ELF-1 (cell line): Measurements from ENCODE around the gene AMOTL2.

Experiments used
- DNase-seq: peaks from one replicate; pipeline ENCODE4 v3.0.0-alpha.2; 2016; ENCODE audit warnings: low read depth, low spot score

The AMOTL2 gene

DNA sequence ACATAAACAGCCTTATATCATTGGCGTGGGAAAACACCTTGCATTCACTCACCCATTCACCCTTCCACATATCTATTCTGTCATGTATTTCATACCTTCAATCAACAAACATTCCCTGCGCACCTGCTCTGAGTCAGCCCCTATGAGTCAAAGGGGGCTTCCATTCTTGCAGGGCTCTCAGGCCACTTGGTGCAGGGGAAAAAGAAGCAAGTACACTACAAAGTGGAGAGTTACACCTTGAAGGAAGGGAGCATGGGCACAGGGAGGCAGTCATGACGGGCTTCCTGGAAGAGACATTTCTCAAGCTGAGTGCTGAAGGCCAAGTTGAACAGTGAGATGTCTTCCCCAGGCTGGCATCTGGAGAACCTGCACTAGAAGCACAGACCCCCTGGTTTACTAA lies 4.6 kb upstream of the AMOTL2 start:
- DNase-seq = no peak

- peak; percentile 81 for DNase-seq
Observed at GRCh38 chr3:134378384-134378783, 4.1 kb upstream of the AMOTL2 start.

DNA sequence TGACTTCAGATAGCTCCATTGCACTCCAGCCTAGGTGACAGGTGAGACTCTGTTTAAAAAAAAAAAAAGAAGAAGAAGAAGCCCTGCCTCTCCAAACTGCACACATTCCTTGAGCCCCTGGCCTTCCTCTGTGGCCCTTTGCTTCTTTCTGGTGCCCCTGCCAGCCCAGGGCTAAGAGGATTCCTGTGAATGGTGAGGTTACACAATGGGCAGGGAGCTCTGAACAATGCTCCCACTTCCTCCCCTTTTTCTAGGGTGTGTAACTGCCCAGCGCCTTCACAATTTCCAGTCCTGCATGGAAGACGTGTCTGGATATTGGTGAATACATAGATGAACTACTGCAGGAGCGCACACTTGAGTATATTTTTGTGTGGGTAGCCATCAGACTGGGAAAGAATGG lies 3.6 kb upstream of the AMOTL2 start:
- DNase-seq = no peak

DNA sequence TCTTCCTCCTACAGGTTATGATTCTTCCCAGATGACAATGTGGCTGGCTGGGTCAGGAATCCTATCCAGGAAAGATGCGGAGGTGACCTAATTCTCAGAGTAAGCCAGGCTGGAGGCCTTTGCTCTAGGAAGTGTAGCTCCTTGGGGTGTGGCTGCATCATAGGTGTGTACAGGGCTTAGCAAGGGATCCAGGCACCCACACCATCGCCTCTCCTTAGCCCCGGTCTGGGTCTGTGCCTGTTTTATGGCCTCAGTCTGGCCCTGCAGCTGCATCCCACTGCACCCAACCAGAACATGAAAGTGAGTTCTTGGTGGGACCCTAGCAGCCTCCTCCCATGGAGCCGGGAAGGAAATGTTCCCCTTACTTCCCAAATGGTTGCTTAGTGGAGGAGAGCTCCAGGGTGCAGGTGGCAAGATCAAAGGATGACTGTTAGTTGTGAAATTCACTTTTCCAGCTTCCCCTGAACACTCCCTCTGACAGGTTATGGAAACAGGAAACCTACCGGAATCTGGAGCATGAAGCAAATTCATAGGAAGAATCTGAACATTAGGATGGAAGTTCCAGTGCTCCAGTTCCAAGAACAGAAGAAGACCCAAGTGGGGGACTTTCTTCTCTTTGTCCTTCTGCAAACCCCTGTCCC lies 2.7 kb upstream of the AMOTL2 start:
- DNase-seq = no peak

GRCh38 chr3:134376385-134376765 lies 2.1 kb upstream of the AMOTL2 start:
- DNase-seq = no peak

GRCh38 chr3:134375582-134376384 lies 1.5 kb upstream of the AMOTL2 start:
- DNase-seq = no peak

DNA sequence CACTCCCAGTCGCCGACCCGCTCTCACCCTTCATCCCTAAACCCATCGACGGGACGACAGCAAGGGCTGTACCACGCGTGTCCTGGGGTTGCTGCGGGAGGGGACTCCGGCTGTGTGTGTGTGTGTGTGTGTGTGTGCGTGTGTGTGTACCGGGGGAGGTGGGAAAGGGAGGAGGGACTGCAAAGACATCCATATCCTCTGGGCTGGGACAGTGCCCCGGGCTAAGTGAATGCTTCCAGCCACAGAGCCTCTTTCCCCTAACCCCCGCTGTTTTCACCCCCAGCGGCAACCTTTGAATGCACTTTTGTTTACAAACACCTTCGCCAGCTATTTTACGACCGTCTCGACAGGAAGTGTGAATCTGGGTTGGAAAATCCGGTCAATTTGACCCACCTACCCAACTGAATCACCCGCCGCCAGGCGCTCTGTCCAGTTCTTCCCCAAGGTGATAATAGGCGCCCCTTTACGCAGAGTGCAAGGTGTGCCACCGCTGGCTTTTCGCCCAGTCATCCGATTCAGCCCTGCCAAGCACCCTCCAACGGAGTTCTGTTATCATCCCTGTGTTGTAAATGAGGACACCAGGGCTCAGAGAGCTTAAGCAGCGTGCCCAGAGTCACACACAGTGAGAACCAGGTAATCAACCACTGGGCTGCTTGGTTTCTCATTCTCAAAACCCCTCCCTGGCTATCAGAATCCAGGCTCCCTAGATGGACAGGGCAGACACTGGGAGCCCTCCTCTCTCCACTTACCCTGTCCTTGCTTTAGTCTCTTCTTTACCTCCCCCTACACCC lies 739 bp upstream of the AMOTL2 start:
- peak; percentile 98 for DNase-seq

DNA sequence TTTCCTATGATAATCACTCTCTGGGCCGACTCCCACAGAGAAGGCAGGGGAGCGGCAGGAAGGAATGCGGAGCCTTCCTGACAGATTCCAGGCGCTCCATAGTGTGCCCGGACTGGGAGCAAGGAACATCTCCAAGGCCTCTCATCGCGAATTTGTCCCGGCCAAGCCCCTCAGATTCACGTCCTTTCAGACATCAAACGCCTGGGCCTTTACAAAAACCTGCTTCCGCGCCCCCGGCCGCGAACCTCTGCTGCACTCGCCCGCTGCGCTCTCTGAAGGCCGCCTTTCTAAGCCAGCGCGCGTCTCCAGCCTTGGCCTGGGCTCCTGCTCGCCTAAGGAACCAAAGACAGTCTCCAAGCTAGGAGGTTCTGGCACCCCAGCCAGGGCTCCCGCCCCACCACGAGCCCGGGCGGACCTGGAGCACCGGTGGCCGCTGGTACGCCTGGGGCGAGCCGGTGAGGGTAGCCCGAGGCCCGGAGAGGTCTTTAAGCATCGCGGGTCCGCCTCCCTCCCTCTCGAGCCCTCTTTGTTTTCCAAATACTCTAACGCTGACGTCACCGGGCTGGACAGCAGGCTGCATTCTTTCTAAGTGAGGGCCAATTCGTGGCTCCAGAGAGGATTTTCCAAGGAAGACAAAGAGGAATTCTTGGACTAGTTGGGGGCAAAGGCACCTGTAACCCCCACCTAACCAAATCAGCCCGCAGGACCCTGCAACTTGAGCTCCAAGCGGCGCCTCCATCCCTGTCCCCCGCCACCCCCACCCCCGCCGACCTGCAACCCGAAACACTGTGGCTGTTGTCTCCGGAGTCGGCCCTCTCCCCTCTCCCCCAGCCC lies 759 bp downstream of the AMOTL2 start:
- peak; percentile 95 for DNase-seq

DNA sequence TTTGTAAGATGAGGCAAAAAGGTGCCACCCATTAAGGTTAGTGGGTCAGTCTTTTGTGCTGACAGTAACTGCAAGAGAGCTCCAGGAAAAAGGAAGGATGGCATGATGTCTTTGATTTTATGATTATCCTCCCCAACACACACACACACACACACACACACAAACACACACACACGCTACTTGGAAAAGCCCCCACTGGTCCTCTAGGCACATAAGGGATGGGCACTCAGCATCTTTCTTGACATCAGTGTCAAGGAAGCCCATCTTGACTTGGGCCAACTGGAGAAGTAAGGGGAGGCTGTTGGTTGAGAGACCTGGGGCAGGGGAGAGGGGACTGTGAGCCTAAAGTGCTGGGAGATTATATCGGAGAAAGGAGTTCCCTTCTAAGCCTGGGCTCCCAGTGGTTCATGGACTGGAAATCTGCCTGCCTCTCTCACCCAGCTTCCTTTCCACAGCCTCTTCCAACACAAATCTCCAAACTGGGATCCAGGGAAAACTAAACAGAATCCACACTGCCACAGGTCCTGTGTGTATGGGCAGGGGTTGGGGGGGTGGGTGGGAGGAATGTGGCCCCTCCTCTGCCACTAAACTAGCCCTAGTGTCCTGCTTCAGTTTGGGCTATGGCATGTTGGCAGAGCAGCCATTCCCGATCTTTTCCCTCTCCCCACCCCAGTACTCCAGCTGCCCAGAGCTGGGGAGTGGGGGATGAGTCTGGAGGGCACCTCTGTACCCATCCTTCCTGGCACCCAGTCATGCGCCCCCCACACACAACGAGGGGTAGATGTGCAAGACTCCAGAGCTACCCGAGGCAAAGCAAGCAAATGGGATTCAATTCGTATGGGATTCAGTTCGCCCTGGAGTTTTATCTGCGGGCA lies 1.6 kb downstream of the AMOTL2 start:
- peak; percentile 12 for DNase-seq

DNA sequence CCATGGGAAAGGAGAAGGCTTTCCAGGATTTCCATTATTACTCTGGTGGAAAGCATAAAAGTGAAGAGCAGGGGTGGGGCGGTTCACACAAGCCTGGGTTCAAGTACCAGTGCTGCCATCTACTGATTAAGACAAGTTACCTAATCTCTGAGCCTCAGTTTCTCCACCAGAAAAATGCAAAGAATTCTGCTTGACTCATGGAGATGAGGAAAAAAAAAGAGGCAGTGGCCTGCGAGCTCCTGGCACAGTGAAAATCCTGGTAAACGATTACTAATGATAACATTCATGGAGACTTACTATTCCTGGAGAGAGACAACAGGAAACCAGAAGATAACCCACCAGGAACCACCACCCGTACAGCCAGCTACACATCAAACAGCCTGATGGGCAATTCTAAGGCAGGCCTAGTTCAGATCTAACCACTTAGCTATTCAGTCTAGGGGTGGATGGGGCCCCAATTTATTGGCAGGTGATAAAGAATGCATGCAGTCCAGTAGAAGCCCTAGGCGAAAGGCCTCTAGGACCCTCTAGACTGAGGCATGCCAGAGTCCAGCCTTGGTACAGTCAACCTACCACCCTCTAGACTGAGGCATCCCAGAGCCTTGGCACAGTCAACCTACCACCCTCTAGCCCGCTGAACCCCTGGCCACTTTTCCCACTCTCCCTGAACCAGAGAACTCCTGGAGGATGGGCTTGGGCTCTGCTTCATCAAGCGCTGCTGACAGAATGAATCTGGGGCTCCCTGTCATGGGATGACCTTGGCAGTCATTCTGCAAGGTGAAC lies 2.5 kb downstream of the AMOTL2 start:
- peak; percentile 44 for DNase-seq

DNA sequence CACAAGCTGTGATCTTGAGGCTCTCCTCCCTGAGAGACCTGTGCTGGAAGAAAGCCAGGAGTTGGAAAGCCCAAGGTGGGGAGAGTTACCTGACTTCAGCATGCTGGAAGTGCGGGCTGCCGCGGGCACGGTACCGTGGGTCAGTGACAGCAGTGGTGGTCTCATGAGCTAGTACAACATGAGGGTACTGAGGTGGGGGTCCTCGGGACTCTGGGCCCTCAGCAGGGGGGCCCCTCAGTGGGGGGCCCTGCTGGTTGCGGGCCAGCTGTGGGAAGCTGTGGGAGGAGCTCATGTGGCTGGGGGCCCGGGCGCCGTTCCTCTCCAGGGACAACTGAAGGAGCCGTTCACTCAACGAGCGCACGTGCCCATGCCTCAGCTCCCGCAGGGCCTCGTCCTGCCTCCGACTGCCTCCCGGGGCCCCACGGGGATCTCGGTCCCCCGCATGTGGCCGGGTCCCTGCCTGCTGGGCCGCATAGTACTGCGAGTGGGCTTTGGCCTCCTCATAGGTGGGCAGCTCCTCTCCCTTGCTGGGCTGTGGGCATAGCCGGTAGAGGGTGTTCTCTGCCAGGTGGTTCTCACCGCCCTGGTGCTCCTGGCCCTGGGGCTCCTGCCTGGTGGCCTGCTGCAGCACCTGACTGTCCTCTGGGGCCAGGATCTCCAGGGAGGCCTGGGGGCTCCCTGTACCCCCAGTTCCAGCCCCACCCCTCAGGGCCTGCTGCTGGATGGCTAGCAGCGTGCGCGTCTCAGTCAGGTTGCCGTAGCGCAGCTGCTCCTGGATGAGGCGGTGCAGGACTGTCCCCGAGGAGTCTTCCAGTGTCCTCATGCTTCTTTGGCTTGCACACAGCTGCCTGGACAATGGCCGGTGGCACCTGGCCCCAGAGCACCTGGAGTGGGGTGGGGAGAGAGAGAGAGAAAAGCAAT lies 3.4 kb downstream of the AMOTL2 start:
- peak; percentile 20 for DNase-seq

- peak; percentile 21 for DNase-seq
Observed at GRCh38 chr3:134369861-134370596, 4.2 kb downstream of the AMOTL2 start.

- DNase-seq = peak; percentile 30
Observed at GRCh38 chr3:134369231-134369741, 5.0 kb downstream of the AMOTL2 start.

DNA sequence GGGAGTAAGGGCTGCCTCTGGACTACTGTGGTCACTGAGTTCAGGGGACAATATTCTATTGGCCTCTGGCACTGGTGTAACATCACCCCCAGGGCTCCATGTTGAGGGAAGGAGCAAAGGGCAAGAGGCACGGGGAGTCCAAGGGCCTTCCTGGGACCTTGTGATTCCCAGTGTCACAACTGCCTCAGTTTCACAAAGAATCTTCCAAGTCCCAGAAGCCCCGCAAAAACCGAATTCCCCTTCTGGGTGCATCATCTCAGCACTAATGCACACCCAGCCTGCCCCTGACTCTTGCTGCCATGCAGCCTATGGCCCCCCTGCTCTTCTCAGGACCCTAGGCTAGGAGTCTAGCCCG lies 5.5 kb downstream of the AMOTL2 start:
- peak; percentile 8 for DNase-seq

GRCh38 chr3:134367869-134368750 lies 6.1 kb downstream of the AMOTL2 start:
- peak; percentile 22 for DNase-seq

- DNase-seq = peak; percentile 49
Observed at GRCh38 chr3:134366928-134367811, 7.1 kb downstream of the AMOTL2 start.
